GM12864 (cell line): ENCODE data around the gene FAAP100.

Source experiments
- DNase-seq: peaks from one replicate; pipeline ENCODE4 v3.0.0-alpha.2; 2011; ENCODE audit warnings: low read depth
- H3K4me3 ChIP-seq: 2 replicates; pipeline ENCODE4 v1.5.1; 2011; ENCODE audit warnings: mild to moderate bottlenecking, low read depth, low read length, control low read depth
- TF ChIP-seq, protein P1 (sequence below): IDR thresholded peaks from 2 replicates; pipeline ENCODE4 v1.5.1; 2011; ENCODE audit warnings: low read depth, mild to moderate bottlenecking, moderate library complexity, low read length, control low read depth, inconsistent platforms; ENCODE audit errors: missing control alignments

FAAP100 gene

DNA sequence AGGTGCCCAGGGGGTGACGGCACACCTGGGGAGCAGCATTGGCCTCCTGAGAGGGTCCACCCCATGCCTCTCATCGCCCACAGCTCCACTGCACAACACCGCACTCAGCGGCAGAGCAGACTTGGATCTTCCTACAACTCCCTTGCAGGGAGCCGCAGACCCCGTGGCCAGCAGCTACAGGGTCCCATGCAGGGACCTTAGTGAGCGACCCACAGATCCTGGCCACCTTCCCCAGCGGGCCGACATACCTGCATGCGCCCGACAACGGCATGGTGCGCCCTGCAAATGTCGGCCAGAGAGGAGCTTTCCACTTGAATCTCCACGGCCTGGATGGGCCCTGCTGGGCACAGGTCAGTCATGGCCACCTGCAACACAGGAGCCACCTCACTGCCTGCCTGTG lies 8.4 kb downstream of the FAAP100 start:
- H3K4me3 ChIP-seq: no peak overlapping the region
- no peak for DNase-seq
- TF ChIP-seq, protein P1, sequence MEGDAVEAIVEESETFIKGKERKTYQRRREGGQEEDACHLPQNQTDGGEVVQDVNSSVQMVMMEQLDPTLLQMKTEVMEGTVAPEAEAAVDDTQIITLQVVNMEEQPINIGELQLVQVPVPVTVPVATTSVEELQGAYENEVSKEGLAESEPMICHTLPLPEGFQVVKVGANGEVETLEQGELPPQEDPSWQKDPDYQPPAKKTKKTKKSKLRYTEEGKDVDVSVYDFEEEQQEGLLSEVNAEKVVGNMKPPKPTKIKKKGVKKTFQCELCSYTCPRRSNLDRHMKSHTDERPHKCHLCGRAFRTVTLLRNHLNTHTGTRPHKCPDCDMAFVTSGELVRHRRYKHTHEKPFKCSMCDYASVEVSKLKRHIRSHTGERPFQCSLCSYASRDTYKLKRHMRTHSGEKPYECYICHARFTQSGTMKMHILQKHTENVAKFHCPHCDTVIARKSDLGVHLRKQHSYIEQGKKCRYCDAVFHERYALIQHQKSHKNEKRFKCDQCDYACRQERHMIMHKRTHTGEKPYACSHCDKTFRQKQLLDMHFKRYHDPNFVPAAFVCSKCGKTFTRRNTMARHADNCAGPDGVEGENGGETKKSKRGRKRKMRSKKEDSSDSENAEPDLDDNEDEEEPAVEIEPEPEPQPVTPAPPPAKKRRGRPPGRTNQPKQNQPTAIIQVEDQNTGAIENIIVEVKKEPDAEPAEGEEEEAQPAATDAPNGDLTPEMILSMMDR: no peak

DNA sequence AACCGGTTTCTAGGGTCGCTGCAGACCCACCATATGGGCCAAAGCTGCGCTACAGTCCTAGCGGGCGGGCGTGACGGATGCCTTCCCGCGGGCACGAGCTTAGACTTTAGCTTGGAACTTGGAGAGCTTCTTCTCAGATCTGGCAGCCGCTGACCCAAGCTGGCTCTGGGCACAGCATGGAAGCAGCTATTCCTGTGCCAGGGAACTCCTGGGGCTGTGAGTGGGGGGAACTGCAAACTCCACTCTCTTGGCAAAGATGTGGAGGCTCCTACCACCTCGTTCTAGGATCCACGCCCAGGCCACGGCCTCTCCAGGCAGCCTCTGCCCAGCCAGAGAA lies 8.8 kb downstream of the FAAP100 start:
- TF ChIP-seq, protein P1: no peak
- H3K4me3 ChIP-seq: no peak overlapping the region
- no peak for DNase-seq

DNA sequence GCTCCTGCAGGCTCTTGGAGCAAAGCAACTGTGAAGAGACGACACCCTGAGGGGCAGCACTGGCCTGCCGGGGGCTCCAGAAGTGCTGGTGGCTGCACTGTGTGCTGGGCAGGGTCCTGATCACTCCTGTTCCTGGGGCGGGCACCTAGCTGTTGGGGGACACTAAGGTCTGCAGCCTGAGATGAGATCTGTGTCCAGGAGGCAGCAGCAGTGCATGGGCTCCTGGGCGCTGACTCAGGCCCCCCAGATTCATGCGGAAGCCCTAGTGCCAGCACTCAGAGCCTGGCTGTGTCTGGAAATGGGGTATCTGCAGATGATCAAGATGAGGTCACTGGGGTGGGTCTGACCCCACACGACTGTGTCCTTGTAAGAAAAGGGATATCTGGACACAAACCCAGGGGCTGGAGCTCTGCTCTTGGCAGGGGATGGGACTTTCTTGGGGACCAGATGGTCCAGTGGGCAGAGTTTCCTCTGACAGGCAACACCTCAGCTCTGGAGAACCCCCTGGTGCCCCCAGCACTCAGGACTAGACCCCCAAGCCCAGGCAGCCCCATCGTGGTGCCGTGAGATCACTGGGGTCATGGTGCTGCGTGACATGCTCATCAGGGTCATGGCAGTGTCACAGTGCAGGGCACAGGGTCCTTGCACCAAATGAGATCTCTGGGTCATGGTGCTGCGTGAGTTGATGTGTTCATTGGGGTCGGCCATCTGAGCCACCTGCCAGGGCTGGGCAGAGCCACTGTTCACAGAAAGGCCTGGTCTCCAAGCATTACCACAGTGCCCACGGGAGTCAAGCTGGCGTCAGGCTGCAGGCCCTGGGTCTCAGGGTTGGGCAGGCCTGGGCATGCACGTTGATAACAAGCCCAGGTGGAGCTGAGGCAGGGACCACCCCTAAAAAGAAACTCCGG lies 9.5 kb downstream of the FAAP100 start:
- no peak overlapping the region for H3K4me3 ChIP-seq
- TF ChIP-seq, protein P1: no peak
- no peak for DNase-seq

DNA sequence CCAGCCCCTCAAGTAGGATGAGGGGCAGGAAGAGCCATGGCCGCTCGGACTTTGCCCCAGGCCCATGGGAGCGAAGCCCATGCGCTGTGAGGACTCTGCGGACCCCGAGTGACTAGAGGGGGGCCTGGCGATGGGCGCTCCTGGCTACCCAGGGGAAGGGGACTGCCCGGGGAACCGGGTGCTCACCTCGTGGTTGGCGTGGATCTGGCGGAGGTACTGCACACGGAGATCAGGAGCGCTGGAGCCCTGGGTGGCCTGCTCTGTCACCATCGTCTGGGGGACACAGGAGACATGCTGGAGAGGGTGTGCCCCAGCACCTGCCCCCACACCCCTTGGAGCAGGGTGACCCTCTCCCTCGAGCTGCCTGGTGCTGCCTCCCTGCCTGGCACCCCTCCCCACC lies 11.0 kb downstream of the FAAP100 start:
- DNase-seq: no peak
- TF ChIP-seq, protein P1: no peak
- H3K4me3 ChIP-seq: no peak overlapping the region

DNA sequence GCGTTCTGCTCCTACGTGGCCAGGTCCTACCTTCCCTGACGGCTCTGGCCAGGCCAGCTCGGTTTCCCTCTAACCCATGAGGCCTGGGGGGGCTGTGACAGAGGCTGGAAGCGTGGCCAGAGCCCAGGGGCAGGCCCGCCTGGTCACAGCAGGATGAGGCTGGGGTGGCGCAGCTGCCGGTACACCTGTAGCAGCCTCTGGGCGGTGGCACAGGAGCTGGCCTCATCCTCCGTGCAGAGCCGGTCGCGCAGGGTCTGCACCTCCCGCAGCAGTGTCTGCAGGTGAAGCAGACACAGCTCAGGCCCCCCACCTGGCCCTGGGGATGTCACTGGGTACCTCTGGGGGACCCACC lies 11.5 kb downstream of the FAAP100 start:
- TF ChIP-seq, protein P1: no peak
- no peak for DNase-seq
- H3K4me3 ChIP-seq: no peak overlapping the region

DNA sequence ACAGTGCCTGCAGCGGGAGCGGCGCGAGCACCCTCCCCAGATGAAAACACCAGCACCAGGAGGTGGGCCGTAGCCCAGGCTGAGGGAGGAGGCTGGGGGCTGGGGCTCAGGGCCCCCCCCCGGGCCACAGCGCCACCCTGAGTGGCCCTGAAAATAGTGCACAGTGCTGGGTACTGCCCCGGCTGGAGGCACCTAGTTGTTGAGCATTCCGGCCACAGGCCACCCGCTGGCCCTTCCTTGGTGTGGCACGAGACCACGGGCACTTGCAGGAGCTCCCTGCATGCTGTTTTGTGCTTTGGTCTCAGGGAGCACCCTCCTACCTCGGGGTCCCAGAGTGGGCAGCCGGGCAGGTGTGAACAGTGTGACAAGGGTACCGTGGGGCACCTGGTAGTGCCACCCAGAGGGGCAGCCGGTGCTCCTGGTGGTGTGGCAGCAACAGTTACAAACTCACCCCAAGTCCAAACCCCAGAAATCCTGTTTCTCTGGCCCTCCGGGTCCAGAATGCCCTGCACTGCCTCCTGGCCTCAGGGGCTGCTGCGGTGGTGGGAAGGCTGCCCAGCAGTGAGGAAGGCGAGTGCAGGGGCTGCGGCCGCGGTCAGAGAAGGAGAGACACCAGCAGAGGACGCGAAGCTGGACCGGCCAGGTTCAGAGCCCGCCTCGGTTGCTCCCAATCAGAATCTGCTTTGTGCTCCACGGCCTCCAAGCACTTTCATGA lies 12.0 kb downstream of the FAAP100 start:
- DNase-seq: no peak
- TF ChIP-seq, protein P1: no peak
- H3K4me3 ChIP-seq: no peak overlapping the region
